ENCODE results near the gene OR13C9.
"Not testable (repeated sequence)": the region's sequence is repeated elsewhere in the genome, so short reads cannot be mapped to it uniquely, and the experiment has no call there.

OR13C9 gene, protein sequence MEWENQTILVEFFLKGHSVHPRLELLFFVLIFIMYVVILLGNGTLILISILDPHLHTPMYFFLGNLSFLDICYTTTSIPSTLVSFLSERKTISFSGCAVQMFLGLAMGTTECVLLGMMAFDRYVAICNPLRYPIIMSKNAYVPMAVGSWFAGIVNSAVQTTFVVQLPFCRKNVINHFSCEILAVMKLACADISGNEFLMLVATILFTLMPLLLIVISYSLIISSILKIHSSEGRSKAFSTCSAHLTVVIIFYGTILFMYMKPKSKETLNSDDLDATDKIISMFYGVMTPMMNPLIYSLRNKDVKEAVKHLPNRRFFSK

DNA sequence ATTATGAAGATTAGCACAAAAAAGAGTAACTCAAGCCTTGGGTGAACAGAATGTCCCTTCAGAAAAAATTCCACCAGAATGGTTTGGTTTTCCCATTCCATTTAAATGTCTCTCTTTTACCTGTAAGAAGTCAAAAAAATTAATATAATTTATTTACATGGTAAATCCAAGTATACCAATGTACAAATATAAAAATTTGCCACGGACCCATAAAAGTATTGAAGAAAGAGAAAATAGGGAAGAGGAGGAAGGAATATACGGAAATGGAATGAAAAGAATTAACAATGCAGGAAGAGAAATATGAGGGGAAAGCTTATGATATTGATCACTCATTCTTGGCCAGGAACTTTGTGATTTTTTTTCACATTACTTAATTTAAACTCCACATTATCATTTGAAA is at the start of gene OR13C9:
Gene OR13C9 (minus strand): TSS at position 101 of the 400 bp plus-strand sequence. CDS start 0 bp downstream, at position 101.
- no peak for DNase-seq (ENCODE audit: low spot score)

GRCh38 chr9:104658496-104659195 is 40.6 kb upstream of the OR13C9 start:
- DNase-seq (ENCODE audit: low spot score), result no peak

GRCh38 chr9:104635456-104635855 is 17.5 kb upstream of the OR13C9 start:
- no peak for DNase-seq (ENCODE audit: low spot score)

- no peak for DNase-seq (ENCODE audit: low spot score)
Observed at GRCh38 chr9:104633976-104634520, 16.0 kb upstream of the OR13C9 start.

GRCh38 chr9:104625964-104626363 is 8.0 kb upstream of the OR13C9 start:
- DNase-seq (ENCODE audit: low spot score), result not testable (repeated sequence)

DNA sequence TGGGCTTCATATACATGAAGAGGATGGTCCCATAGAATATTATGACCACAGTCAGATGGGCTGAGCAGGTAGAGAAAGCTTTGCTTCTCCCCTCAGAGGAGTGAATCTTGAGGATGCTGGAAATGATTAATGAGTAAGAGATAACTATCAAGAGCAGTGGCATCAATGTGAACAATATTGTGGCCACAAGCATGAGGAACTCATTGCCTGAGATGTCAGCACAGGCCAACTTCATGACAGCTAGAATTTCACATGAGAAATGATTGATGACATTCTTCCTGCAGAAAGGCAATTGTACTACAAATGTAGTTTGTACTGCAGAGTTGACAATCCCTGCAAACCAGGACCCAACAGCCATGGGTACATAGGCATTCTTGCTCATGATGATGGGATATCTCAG is 586 bp downstream of the OR13C9 start:
- DNase-seq (ENCODE audit: low spot score), result no peak

- no peak for DNase-seq (ENCODE audit: low spot score)
Observed at GRCh38 chr9:104611213-104611612, 6.8 kb downstream of the OR13C9 start.

DNA sequence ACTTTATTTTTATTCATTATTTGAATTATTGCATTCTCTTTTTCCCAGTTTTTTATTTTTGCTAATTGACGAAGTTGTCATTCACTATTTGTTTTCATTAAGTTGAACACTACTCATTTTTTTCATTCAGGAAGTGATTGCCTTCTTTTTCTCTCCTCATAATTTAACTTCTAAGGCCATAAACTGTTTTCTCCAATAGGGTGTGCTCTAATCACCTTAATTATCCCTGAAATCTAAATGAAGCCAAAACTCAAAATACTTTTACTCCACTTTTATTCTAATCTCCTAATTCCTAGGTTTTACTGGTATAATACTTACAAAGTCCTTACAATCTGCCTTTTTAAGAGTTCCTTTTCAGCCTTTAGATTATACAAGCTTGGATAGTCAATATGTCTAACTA is 9.7 kb downstream of the OR13C9 start:
- DNase-seq (ENCODE audit: low spot score), result no peak

DNA sequence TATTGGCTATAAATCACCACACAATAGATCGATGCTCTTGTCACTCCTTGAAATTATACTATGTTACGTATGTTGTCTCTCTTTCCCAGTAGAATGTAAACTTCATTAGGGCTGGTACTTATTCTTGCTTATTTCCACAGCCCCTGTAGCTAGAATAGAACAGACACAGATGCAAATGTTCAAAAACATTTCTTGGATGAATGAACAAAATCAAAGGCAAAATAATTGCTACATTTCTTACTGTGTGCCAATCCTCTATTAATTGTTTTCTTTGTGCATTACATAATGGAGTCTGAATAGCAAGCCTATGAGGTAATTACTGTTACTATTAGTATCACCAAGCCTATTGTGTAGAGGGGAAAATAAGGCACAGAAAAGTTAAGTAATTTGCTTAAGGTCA is 11.9 kb downstream of the OR13C9 start:
- no peak for DNase-seq (ENCODE audit: low spot score)

GRCh38 chr9:104605527-104605926 is 12.5 kb downstream of the OR13C9 start, which contains the start of gene OR13C2:
TSS of gene OR13C2 (minus strand) at chr9:104605627. CDS start at chr9:104605627, 0 bp downstream.
- DNase-seq (ENCODE audit: low spot score), result not testable (repeated sequence)

DNA sequence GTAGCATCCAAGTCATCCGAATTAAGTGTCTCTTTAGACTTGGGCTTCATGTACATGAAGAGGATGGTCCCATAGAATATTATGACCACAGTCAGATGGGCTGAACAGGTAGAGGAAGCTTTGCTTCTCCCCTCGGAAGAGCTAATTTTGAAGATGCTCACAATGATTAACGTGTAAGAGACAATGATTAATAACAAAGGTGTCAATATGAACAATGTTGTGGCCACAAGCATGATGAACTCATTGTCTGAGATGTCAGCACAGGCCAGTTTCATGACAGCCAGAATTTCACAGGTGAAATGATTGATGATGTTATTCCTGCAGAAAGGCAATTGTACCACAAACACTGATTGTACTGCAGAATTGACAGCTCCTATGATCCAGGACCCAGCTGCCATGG is 13.2 kb downstream of the OR13C9 start:
- DNase-seq (ENCODE audit: low spot score), result no peak

- not testable (repeated sequence) for DNase-seq (ENCODE audit: low spot score)
Observed at GRCh38 chr9:104599313-104599712, 18.7 kb downstream of the OR13C9 start, which contains the start of gene OR13C5. TSS of gene OR13C5 (minus strand) at chr9:104599413. CDS start at chr9:104599413, 0 bp downstream.

- not testable (repeated sequence) for DNase-seq (ENCODE audit: low spot score)
Observed at GRCh38 chr9:104598749-104599148, 19.3 kb downstream of the OR13C9 start.

- DNase-seq (ENCODE audit: low spot score), result no peak
Observed at GRCh38 chr9:104589626-104590025, 28.4 kb downstream of the OR13C9 start.

DNA sequence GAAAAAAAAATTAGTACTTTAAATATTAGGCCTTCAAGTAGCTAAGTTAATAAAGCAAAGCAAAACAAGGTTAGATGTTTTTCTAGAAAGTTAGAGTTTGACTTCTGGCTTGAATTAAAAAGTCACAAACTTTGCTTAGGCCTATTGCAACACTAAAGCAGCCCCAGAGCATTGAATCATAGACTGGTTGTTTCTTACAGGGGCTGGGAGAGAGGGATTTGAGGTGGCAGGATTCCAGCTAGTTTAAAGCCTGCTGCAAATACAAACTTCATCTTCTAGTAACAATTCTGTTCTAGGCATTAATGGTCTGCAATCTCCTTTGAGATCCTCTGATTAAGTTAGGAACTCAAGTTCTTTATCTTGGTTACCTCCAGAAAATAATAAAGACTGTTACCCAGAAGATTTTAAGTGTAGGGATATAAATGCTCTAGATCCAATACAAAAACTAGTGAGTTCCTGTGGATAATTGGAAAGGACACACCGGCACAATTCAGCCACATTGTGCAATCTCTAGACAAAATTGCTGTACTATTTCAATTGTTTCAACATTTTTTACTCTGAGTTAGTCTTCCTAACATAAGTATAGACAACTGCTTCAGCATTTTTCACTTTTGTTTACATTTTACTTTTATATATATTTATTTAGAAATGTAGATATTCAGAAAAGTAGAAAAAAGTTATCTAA is 31.4 kb downstream of the OR13C9 start:
- no peak for DNase-seq (ENCODE audit: low spot score)

GRCh38 chr9:104580562-104580961 is 37.4 kb downstream of the OR13C9 start:
- no peak for DNase-seq (ENCODE audit: low spot score)

- DNase-seq (ENCODE audit: low spot score), result no peak
Observed at GRCh38 chr9:104577263-104577662, 40.7 kb downstream of the OR13C9 start.

DNA sequence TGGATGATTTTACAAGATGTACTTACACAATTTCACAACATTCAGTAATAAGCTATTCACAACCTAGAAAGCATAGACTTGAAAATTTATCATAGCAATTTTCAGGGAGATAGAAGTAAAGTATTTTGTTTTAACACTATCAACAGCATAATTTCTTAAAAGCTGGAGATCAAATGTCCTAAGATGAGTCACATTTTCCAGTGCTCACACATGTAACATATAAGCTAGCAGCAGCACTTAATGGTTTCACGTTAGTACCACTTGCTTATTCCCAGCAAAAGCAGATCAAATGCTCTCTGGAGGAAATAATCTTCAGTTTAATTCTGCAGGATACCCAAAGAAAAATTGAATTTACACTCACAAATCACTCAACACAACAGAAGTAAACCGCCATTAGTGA is 42.5 kb downstream of the OR13C9 start:
- DNase-seq (ENCODE audit: low spot score), result no peak

GRCh38 chr9:104572612-104573011 is 45.4 kb downstream of the OR13C9 start:
- no peak for DNase-seq (ENCODE audit: low spot score)

GRCh38 chr9:104568868-104569267 is 49.1 kb downstream of the OR13C9 start, which contains the start of gene OR13C8:
TSS of gene OR13C8 (plus strand) at chr9:104569168. CDS start at chr9:104569168, 0 bp downstream.
- no peak for DNase-seq (ENCODE audit: low spot score)

All from globus pallidus (tissue), 1 donor.